OCI-LY1 (cell line): ENCODE measurements around the gene ATG9B.

Experiments used
- H2AFZ ChIP-seq: fragments of 200-600 bp; sonication (generic), shearing (Covaris generic); 2 replicates; pipeline ENCODE4 v1.6.0; 2014; ENCODE audit warnings: antibody characterized with exemption, mild to moderate bottlenecking, low read length
- H3F3A ChIP-seq: fragments of 200-600 bp; sonication (generic), shearing (Covaris generic); 2 replicates; pipeline ENCODE4 v1.6.0; 2014; ENCODE audit warnings: mild to moderate bottlenecking, antibody characterized with exemption, low read length, moderate library complexity; ENCODE audit not compliant: insufficient read depth
- H3K27ac ChIP-seq: fragments of 200-600 bp; sonication (generic); 2 replicates; pipeline ENCODE4 v1.5.1; 2014; ENCODE audit warnings: low read length, mixed run types, mild to moderate bottlenecking, low read depth; ENCODE audit not compliant: poor library complexity, severe bottlenecking
- H3K27me3 ChIP-seq: fragments of 200-600 bp; sonication (generic); 2 replicates; pipeline ENCODE4 v1.6.0; 2014; ENCODE audit warnings: antibody characterized with exemption, mild to moderate bottlenecking, low read length, moderate library complexity; ENCODE audit not compliant: insufficient read depth
- H3K36me3 ChIP-seq: fragments of 200-600 bp; sonication (generic); 2 replicates; pipeline ENCODE4 v1.6.1; 2014; ENCODE audit warnings: mild to moderate bottlenecking, antibody characterized with exemption, low read length, moderate library complexity, mixed read lengths; ENCODE audit not compliant: insufficient read depth
- H3K4me1 ChIP-seq: fragments of 200-600 bp; sonication (generic); 2 replicates; pipeline ENCODE4 v1.5.1; 2014; ENCODE audit warnings: mild to moderate bottlenecking, low read length, moderate library complexity; ENCODE audit not compliant: insufficient read depth, severe bottlenecking
- H3K4me2 ChIP-seq: fragments of 200-600 bp; sonication (generic), shearing (Covaris generic); 2 replicates; pipeline ENCODE4 v1.6.1; 2014; ENCODE audit warnings: low read length
- H3K4me3 ChIP-seq: fragments of 200-600 bp; sonication (generic); 2 replicates; pipeline ENCODE4 v1.5.1; 2014; ENCODE audit warnings: low read length, low read depth, mild to moderate bottlenecking, mixed read lengths; ENCODE audit not compliant: poor library complexity, severe bottlenecking
- H3K79me2 ChIP-seq: fragments of 200-600 bp; shearing (Covaris generic); 2 replicates; pipeline ENCODE4 v1.6.1; 2016; ENCODE audit warnings: mixed run types, low read length, mixed read lengths; ENCODE audit not compliant: insufficient read depth
- H3K9ac ChIP-seq: fragments of 200-600 bp; sonication (generic), shearing (Covaris generic); 2 replicates; pipeline ENCODE4 v1.6.1; 2014; ENCODE audit warnings: mild to moderate bottlenecking, low read length, mixed read lengths
- H3K9me2 ChIP-seq: fragments of 200-600 bp; sonication (generic), shearing (Covaris generic); 2 replicates; pipeline ENCODE4 v1.6.1; 2014; ENCODE audit warnings: low read depth, mild to moderate bottlenecking, low read length, mixed read lengths
- H3K9me3 ChIP-seq: fragments of 200-600 bp; shearing (Covaris generic); 2 replicates; pipeline ENCODE4 v1.6.1; 2014; ENCODE audit warnings: low read length, mixed read lengths
- H4K20me1 ChIP-seq: fragments of 200-600 bp; sonication (generic), shearing (Covaris generic); 2 replicates; pipeline ENCODE4 v1.6.0; 2016; ENCODE audit warnings: mild to moderate bottlenecking, low read length; ENCODE audit not compliant: insufficient read depth
- CTCF ChIP-seq: fragments of 200-600 bp; sonication (generic), shearing (Covaris generic); IDR thresholded peaks from 2 replicates; pipeline ENCODE4 v1.5.1; 2017; ENCODE audit warnings: mild to moderate bottlenecking, antibody characterized with exemption, low read length, moderate library complexity, mixed read lengths
- EZH2 ChIP-seq: fragments of 200-600 bp; sonication (generic), shearing (Covaris generic); IDR thresholded peaks from 2 replicates; pipeline ENCODE4 v1.8.0; 2017; ENCODE audit warnings: borderline replicate concordance, mixed run types, mild to moderate bottlenecking, antibody characterized with exemption, low read length, moderate library complexity, mixed read lengths

Gene ATG9B

GRCh38 chr7:151007469-151007898 is 16.8 kb downstream of the ATG9B start:
- Histone ChIP-seq H3K4me3 (no peak overlapping the region), H3F3A (no peaks in the 10 kb centered on the region), H2AFZ (no peak overlapping the region), H3K9ac (no peak overlapping the region), H3K27me3 (peaks cover 4% of the 10 kb centered on the region; the same call in 1 of the 2 replicates), H3K4me2 (no peak overlapping the region), H3K79me2 (no peaks in the 10 kb centered on the region), H3K27ac (no peak overlapping the region), H3K9me3 (no peaks in the 10 kb centered on the region), H3K4me1 (peaks cover 7% of the 10 kb centered on the region), H3K36me3 (no peaks in the 10 kb centered on the region), H3K9me2 (no peaks in the 10 kb centered on the region), H4K20me1 (no peaks in the 10 kb centered on the region)
- TF ChIP-seq CTCF (no peak), EZH2 (no peak)

GRCh38 chr7:151006590-151007300 is 17.5 kb downstream of the ATG9B start:
- Histone ChIP-seq H3K9me2 (no peaks in the 10 kb centered on the region), H3K4me1 (peaks cover 7% of the 10 kb centered on the region)

GRCh38 chr7:151005566-151005965 is 18.7 kb downstream of the ATG9B start:
- Histone ChIP-seq H3K4me1 (peaks cover 7% of the 10 kb centered on the region), H2AFZ (no peak overlapping the region), H3K36me3 (no peaks in the 10 kb centered on the region), H3K9ac (no peak overlapping the region), H3K79me2 (no peaks in the 10 kb centered on the region), H3K27ac (no peak overlapping the region), H3K9me3 (no peaks in the 10 kb centered on the region), H3K9me2 (no peaks in the 10 kb centered on the region), H4K20me1 (no peaks in the 10 kb centered on the region), H3K4me2 (no peak overlapping the region), H3K27me3 (no peaks in the 10 kb centered on the region; the same call in 1 of the 2 replicates), H3F3A (no peaks in the 10 kb centered on the region), H3K4me3 (no peak overlapping the region)
- TF ChIP-seq CTCF (no peak), EZH2 (no peak)

More at GRCh38 chr7:151006590-151007300, 17.5 kb downstream of the ATG9B start:
- Histone ChIP-seq H3K27ac (no peak overlapping the region), H3K27me3 (no peaks in the 10 kb centered on the region; the same call in 1 of the 2 replicates), H3K4me3 (no peak overlapping the region), H3K79me2 (no peaks in the 10 kb centered on the region), H3F3A (no peaks in the 10 kb centered on the region), H3K4me2 (no peak overlapping the region), H4K20me1 (no peaks in the 10 kb centered on the region), H2AFZ (no peak overlapping the region), H3K9ac (no peak overlapping the region), H3K36me3 (no peaks in the 10 kb centered on the region), H3K9me3 (no peaks in the 10 kb centered on the region)
- no peak for TF ChIP-seq CTCF
- no peak for TF ChIP-seq EZH2
